IMR-90 (cell line): ENCODE results near the gene ZFP36L2. TPM values are rescaled to one million over a fixed set of nuclear protein-coding genes. Genes with fewer than 3 reads are reported as not detected.

Source experiments
- ATAC-seq: fragments of 200-7000 bp; cut with Tn5 transposase; 2 replicates; pipeline ENCODE4 v1.9.1; 2020; ENCODE audit warnings: low read depth, mild to moderate bottlenecking, moderate library complexity
- BruUV-seq: library from RNA; stranded (reverse); fragments of 400-500 nt; replicated peaks from 2 replicates; lab custom pipeline; 2021; lab: Mats Ljungman, UMichigan
- CTCF ChIA-PET: fragments of 300-600 bp; formaldehyde crosslinking; extraction: SDS; loops from one replicate; lab custom pipeline; 2021; ENCODE audit warnings: antibody characterized with exemption; lab: Yijun Ruan, JAX
- POLR2A ChIA-PET: fragments of 300-600 bp; sonication (Branson Sonifier 250); formaldehyde crosslinking; loops from one replicate; lab custom pipeline; 2022; ENCODE audit warnings: antibody characterized with exemption; ENCODE audit not compliant: unreplicated experiment; lab: Charles Lee
- DNase-seq: peaks from one replicate; pipeline ENCODE4 v3.0.0; 2013
- H2AFZ ChIP-seq: replicated peaks from 2 replicates; pipeline ENCODE3; 2013; ENCODE audit warnings: low read length, mild to moderate bottlenecking; ENCODE audit not compliant: poor library complexity
- H2AK5ac ChIP-seq: 2 replicates; pipeline ENCODE4 v1.6.1; 2013; ENCODE audit warnings: low read depth, low read length, inconsistent platforms
- H2AK9ac ChIP-seq: replicated peaks from 2 replicates; pipeline ENCODE3; 2013; ENCODE audit warnings: mild to moderate bottlenecking, low read depth, low read length, moderate library complexity; ENCODE audit not compliant: poor library complexity
- H2BK120ac ChIP-seq: 2 replicates; pipeline ENCODE4 v1.6.1; 2013; ENCODE audit warnings: low read depth, low read length, inconsistent platforms
- H2BK15ac ChIP-seq: 3 replicates; pipeline ENCODE4 v1.6.1; 2013; ENCODE audit warnings: low read depth, low read length, inconsistent platforms
- H2BK20ac ChIP-seq: 2 replicates; pipeline ENCODE4 v1.6.1; 2013; ENCODE audit warnings: low read depth, mild to moderate bottlenecking, inconsistent platforms, low read length, moderate library complexity
- H2BK5ac ChIP-seq: 2 replicates; pipeline ENCODE4 v1.6.1; 2013; ENCODE audit warnings: mild to moderate bottlenecking, low read depth, low read length, inconsistent platforms; ENCODE audit not compliant: poor library complexity, severe bottlenecking
- H3K14ac ChIP-seq: replicated peaks from 2 replicates; pipeline ENCODE4 v1.6.1; 2013; ENCODE audit warnings: low read depth, low read length, inconsistent platforms
- H3K18ac ChIP-seq: 2 replicates; pipeline ENCODE4 v1.6.1; 2013; ENCODE audit warnings: low read depth, low read length, control low read depth
- H3K23ac ChIP-seq: 2 replicates; pipeline ENCODE4 v1.6.1; 2013; ENCODE audit warnings: low read depth, low read length, inconsistent platforms
- H3K27ac ChIP-seq: 2 replicates; pipeline ENCODE4 v1.5.1; 2013; ENCODE audit warnings: mild to moderate bottlenecking, control low read depth, low read length; ENCODE audit not compliant: insufficient read depth
- H3K27me3 ChIP-seq: 2 replicates; pipeline ENCODE4 v1.6.1; 2013; ENCODE audit warnings: low read length; ENCODE audit not compliant: control insufficient read depth, insufficient read depth
- H3K36me3 ChIP-seq: 2 replicates; pipeline ENCODE4 v1.6.1; 2013; ENCODE audit warnings: low read length, mixed read lengths; ENCODE audit not compliant: control insufficient read depth, insufficient read depth
- H3K4ac ChIP-seq: 2 replicates; pipeline ENCODE4 v1.6.1; 2013; ENCODE audit warnings: low read depth, low read length, inconsistent platforms
- H3K4me1 ChIP-seq: 2 replicates; pipeline ENCODE4 v1.6.1; 2013; ENCODE audit warnings: low read length, mixed read lengths; ENCODE audit not compliant: control insufficient read depth, insufficient read depth
- H3K4me2 ChIP-seq: 2 replicates; pipeline ENCODE4 v1.6.1; 2013; ENCODE audit warnings: low read depth, mild to moderate bottlenecking, control low read depth, low read length, moderate library complexity
- H3K4me3 ChIP-seq: 2 replicates; pipeline ENCODE4 v1.5.1; 2013; ENCODE audit warnings: low read depth, mild to moderate bottlenecking, control low read depth, low read length, moderate library complexity; ENCODE audit not compliant: insufficient read depth
- H3K56ac ChIP-seq: 2 replicates; pipeline ENCODE4 v1.6.1; 2013; ENCODE audit warnings: low read length, inconsistent platforms; ENCODE audit not compliant: insufficient read depth; ENCODE audit errors: extremely low read depth
- H3K79me1 ChIP-seq, 2 experiments: 2 replicates each; pipeline ENCODE4 v1.6.1; 2013; ENCODE audit warnings: low read length in 2 of 2, inconsistent platforms in 1 of 2, low read depth in 1 of 2
- H3K9ac ChIP-seq: 2 replicates; pipeline ENCODE4 v1.6.1; 2013; ENCODE audit warnings: low read depth, low read length, control low read depth
- H3K9me1 ChIP-seq: 2 replicates; pipeline ENCODE4 v1.6.1; 2013; ENCODE audit warnings: low read length, inconsistent platforms; ENCODE audit not compliant: insufficient read depth
- H3K9me3 ChIP-seq: 2 replicates; pipeline ENCODE4 v1.6.1; 2013; ENCODE audit warnings: low read length; ENCODE audit not compliant: control insufficient read depth, insufficient read depth
- H4K20me1 ChIP-seq: 2 replicates; pipeline ENCODE4 v1.6.1; 2013; ENCODE audit warnings: low read length, inconsistent platforms; ENCODE audit not compliant: insufficient read depth
- H4K5ac ChIP-seq: 2 replicates; pipeline ENCODE4 v1.6.1; 2013; ENCODE audit warnings: mild to moderate bottlenecking, low read depth, low read length, control low read depth
- H4K8ac ChIP-seq, 2 experiments: 2 replicates each; pipeline ENCODE4 v1.6.1; 2013; ENCODE audit warnings: low read depth in 2 of 2, low read length in 2 of 2, control low read depth in 1 of 2, inconsistent platforms in 1 of 2
- H4K91ac ChIP-seq: 2 replicates; pipeline ENCODE4 v1.6.1; 2013; ENCODE audit warnings: low read depth, low read length, inconsistent platforms; ENCODE audit not compliant: insufficient read depth
- CHD1 ChIP-seq: IDR thresholded peaks from 2 replicates; pipeline ENCODE4 v1.6.1; 2012; ENCODE audit warnings: low read depth, low read length, improper control_type of control experiment
- CTCF ChIP-seq: conservative IDR thresholded peaks from 2 replicates; pipeline ENCODE4 v1.5.1; 2012; ENCODE audit warnings: mild to moderate bottlenecking, low read depth, low read length, improper control_type of control experiment
- FOS ChIP-seq: fragments of 150-350 bp; IDR thresholded peaks from 2 replicates; pipeline ENCODE4 v1.6.1; 2016; ENCODE audit warnings: low read depth, low read length
- MXI1 ChIP-seq: IDR thresholded peaks from 2 replicates; pipeline ENCODE4 v1.6.1; 2012; ENCODE audit warnings: low read depth, mild to moderate bottlenecking, low read length, moderate library complexity, borderline replicate concordance
- NFE2L2 ChIP-seq: fragments of 150-350 bp; IDR thresholded peaks from 2 replicates; pipeline ENCODE4 v1.6.1; 2016; ENCODE audit warnings: low read depth, mild to moderate bottlenecking, low read length
- RAD21 ChIP-seq: IDR thresholded peaks from 2 replicates; pipeline ENCODE4 v1.6.1; 2012; ENCODE audit warnings: low read length, improper control_type of control experiment
- RFX5 ChIP-seq: IDR thresholded peaks from 2 replicates; pipeline ENCODE4 v1.8.0; 2012; ENCODE audit warnings: low read depth, mild to moderate bottlenecking, low read length, moderate library complexity
- USF2 ChIP-seq: fragments of 150-350 bp; IDR thresholded peaks from 2 replicates; pipeline ENCODE4 v1.6.1; 2017; ENCODE audit warnings: mild to moderate bottlenecking, antibody characterized with exemption, low read length, low read depth
- WGBS, 2 experiments: methylation state at CpG; one replicate each; pipeline versions ENCODE4 v1.1.5 to v1.1.7; 2013; ENCODE audit warnings: missing lambda C conversion rate in 2 of 2; ENCODE audit not compliant: insufficient read length in 1 of 2; ENCODE audit errors: extremely low coverage in 2 of 2; 5-methylcytosine and 5-hydroxymethylcytosine counted together
- dilution Hi-C: fragments of 300-500 bp; cut with HindIII; formaldehyde crosslinking; loops from one replicate; pipeline ENCODE4 v1.14.3; 2018; ENCODE audit warnings: low sequenced_read_pairs; ENCODE audit not compliant: unreplicated experiment
- in situ Hi-C: fragments of 300-500 bp; cut with MboI; formaldehyde crosslinking; loops from 3 replicates; pipeline ENCODE4 v1.14.3; 2019; ENCODE audit warnings: low sequenced_read_pairs, inconsistent platforms, mixed read lengths
- intact Hi-C: fragments of 100-400 bp; cut with micrococcal nuclease; formaldehyde crosslinking; loops from 2 replicates; pipeline ENCODE4 v1.10.0; 2022
- polyA plus RNA-seq, 3 experiments: library from polyadenylated mRNA; depleted of rRNA; stranded (reverse); fragments of >200 nt; gene quantifications; 2 replicates each; pipeline ENCODE4 v1.2.3, GENCODE V29; 2012; ENCODE audit warnings: low replicate concordance in 1 of 3
- total RNA-seq: library from RNA; depleted of rRNA; stranded (reverse); fragments of >200 nt; gene quantifications from 2 replicates; pipeline ENCODE4 v1.2.3, GENCODE V29; 2012

ZFP36L2 gene
- total and polyA plus RNA-seq, 2 of the 4 experiments (the other 2 are of a cell fraction) = 1.8 to 20.1 TPM

- WGBS, 2 experiments = no CpG with 5 or more reads among the region's 9 CpGs
- CTCF ChIA-PET = no interaction called here
- no peak overlapping the region for H4K5ac ChIP-seq
- no peaks in the 10 kb centered on the region; the same call in 1 of the 2 replicates for H3K27me3 ChIP-seq
- no peak overlapping the region for H2BK120ac ChIP-seq
- no peaks in the 10 kb centered on the region for H3K36me3 ChIP-seq
- H2BK20ac ChIP-seq = no peak overlapping the region
- H3K18ac ChIP-seq = no peak overlapping the region
- H3K79me1 ChIP-seq = no peaks in the 10 kb centered on the region
- dilution Hi-C loops = no loop called here
- no TSS peak for BruUV-seq
- no peaks in the 10 kb centered on the region for H3K9me3 ChIP-seq
- H3K4me3 ChIP-seq = no peak overlapping the region
- intact Hi-C loops = no loop called here
- no peak overlapping the region for H3K14ac ChIP-seq
- H4K20me1 ChIP-seq = no peaks in the 10 kb centered on the region
- no peak for ATAC-seq
- H2AFZ ChIP-seq = no peak overlapping the region
- H2BK5ac ChIP-seq = no peak overlapping the region
- no peak overlapping the region for H4K8ac ChIP-seq
- TF ChIP-seq CTCF = no peak
- no peak for TF ChIP-seq MXI1
- no peak for TF ChIP-seq FOS
- no peak for TF ChIP-seq RFX5
- no peak for TF ChIP-seq NFE2L2
- TF ChIP-seq RAD21 = no peak
- no peak for TF ChIP-seq USF2
- no peak for TF ChIP-seq CHD1
- no peak for DNase-seq
- in situ Hi-C loops = no loop called here
- no peak overlapping the region for H4K91ac ChIP-seq
- no peak overlapping the region for H3K27ac ChIP-seq
- H3K4ac ChIP-seq = no peak overlapping the region
- H3K56ac ChIP-seq = no peak overlapping the region
- H3K4me2 ChIP-seq = no peak overlapping the region
- H2AK5ac ChIP-seq = no peak overlapping the region
- H3K4me1 ChIP-seq = peaks cover 8% of the 10 kb centered on the region
- POLR2A ChIA-PET = interaction anchor here (0.7 kb wide), 1 partner anchor 14 kb away, joined by 5 read pairs; no protein-coding TSS in a partner anchor
- peaks cover 6% of the 10 kb centered on the region; the same call in 1 of the 2 replicates for H3K9me1 ChIP-seq
- H3K23ac ChIP-seq = no peak overlapping the region
- H2AK9ac ChIP-seq = no peak overlapping the region
- no peak overlapping the region for H3K9ac ChIP-seq
- no peak overlapping the region for H2BK15ac ChIP-seq
Observed at GRCh38 chr2:43207553-43208300, 18.7 kb downstream of the ZFP36L2 start.
